Erythroblast (primary cell): ENCODE data around the gene DPP3.

Experiments
- DNase-seq, 2 experiments: peaks; one replicate each; lab custom pipeline; 2025; lab: John Stamatoyannopoulos, UW
- GATA1 ChIP-seq: IDR thresholded peaks from 2 replicates; pipeline ENCODE4 v1.6.1; 2011; ENCODE audit warnings: low read depth, mild to moderate bottlenecking, control low read depth, low read length, moderate library complexity
- POLR2A ChIP-seq: IDR thresholded peaks from 2 replicates; pipeline ENCODE4 v1.6.1; 2011; ENCODE audit warnings: mild to moderate bottlenecking, low read length

The DPP3 gene

GRCh38 chr11:66555416-66555815, 75.2 kb downstream of the DPP3 start:
- TF ChIP-seq POLR2A (no peak), GATA1 (no peak)
- DNase-seq = no peak

GRCh38 chr11:66556086-66556485, 75.9 kb downstream of the DPP3 start:
- no peak for DNase-seq

GRCh38 chr11:66557733-66558326, 77.6 kb downstream of the DPP3 start:
- no peak for TF ChIP-seq POLR2A
- no peak for TF ChIP-seq GATA1
- no peak for DNase-seq

More at GRCh38 chr11:66556086-66556485, 75.9 kb downstream of the DPP3 start:
- TF ChIP-seq GATA1 = no peak
- TF ChIP-seq POLR2A = no peak
